Umbilical cord (tissue), 1 donor: Measurements from ENCODE around the gene LPAR4. TPM values are rescaled to one million over a fixed set of nuclear protein-coding genes. Genes with fewer than 3 reads are reported as not detected.

Source experiments
- total RNA-seq: library from RNA; depleted of rRNA; stranded (reverse); fragments of >200 nt; gene quantifications from one replicate; pipeline ENCODE4 v1.2.3, GENCODE V29; 2014; ENCODE audit warnings: low replicate concordance; ENCODE audit not compliant: insufficient read depth

LPAR4 gene
- total RNA-seq, 1 donor from 2014 or later = 4.8 TPM

Other genes with a start within 250 kb of the LPAR4 start
- gene RTL3, start 88.4 kb upstream of the LPAR4 start, total RNA-seq = 0.24 TPM
- 2.4 TPM for gene P2RY10, start 197.7 kb downstream of the LPAR4 start, total RNA-seq